Tibial nerve (tissue), 4 donors: ENCODE measurements around the gene CNIH3. TPM values are rescaled to one million over a fixed set of nuclear protein-coding genes. Genes with fewer than 3 reads are reported as not detected.
"Not testable (repeated sequence)": the region's sequence is repeated elsewhere in the genome, so short reads cannot be mapped to it uniquely, and the experiment has no call there.

Source experiments
- DNase-seq, 2 donors: peaks; one replicate each; pipeline ENCODE4 v3.0.0-alpha.2; 2019; ENCODE audit warnings: low spot score in 2 of 2
- H3K27ac ChIP-seq, 4 donors: fragments of 200-600 bp; sonication (generic) in 3 of 4; one replicate each; pipeline ENCODE4 v1.5.1; 2017 to 2019; ENCODE audit warnings: mild to moderate bottlenecking in 1 of 4
- H3K27me3 ChIP-seq, 2 donors: fragments of 200-600 bp; sonication (generic) in 1 of 2; one replicate each; pipeline versions ENCODE4 v1.5.1 to v1.6.0; 2017 to 2019
- H3K36me3 ChIP-seq, 3 donors: fragments of 200-600 bp; sonication (generic); one replicate each; pipeline ENCODE4 v1.5.1; 2018 to 2019
- H3K4me1 ChIP-seq, 4 donors: fragments of 200-600 bp; sonication (generic) in 3 of 4; one replicate each; pipeline ENCODE4 v1.5.1; 2017 to 2019
- H3K4me3 ChIP-seq, 4 donors: fragments of 200-600 bp; sonication (generic) in 3 of 4; one replicate each; pipeline ENCODE4 v1.5.1; 2017 to 2019; ENCODE audit warnings: mild to moderate bottlenecking in 1 of 4, moderate library complexity in 1 of 4
- H3K9me3 ChIP-seq, 4 donors: fragments of 200-600 bp; sonication (generic) in 3 of 4; one replicate each; pipeline ENCODE4 v1.5.1; 2017 to 2019
- CTCF ChIP-seq, 5 experiments: fragments of 200-600 bp in 3 of 5; fragments of 450-650 bp in 2 of 5; sonication (generic) in 3 of 5; IDR thresholded peaks; one replicate each; pipeline ENCODE4 v1.5.1; 2016 to 2019; ENCODE audit warnings: antibody characterized with exemption in 5 of 5, mild to moderate bottlenecking in 3 of 5, moderate library complexity in 2 of 5
- EP300 ChIP-seq, 2 donors: sonication (generic); formaldehyde crosslinking; IDR thresholded peaks; one replicate each; pipeline ENCODE4 v1.6.1; 2017; ENCODE audit warnings: antibody characterized with exemption in 2 of 2, mild to moderate bottlenecking in 1 of 2
- POLR2A ChIP-seq, 2 donors: fragments of 450-650 bp; IDR thresholded peaks; one replicate each; pipeline ENCODE4 v1.6.1; 2017; ENCODE audit warnings: antibody characterized with exemption in 2 of 2, mild to moderate bottlenecking in 2 of 2, moderate library complexity in 2 of 2
- WGBS, 2 donors: methylation state at CpG; one replicate each; pipeline ENCODE4 v1.1.5; 2018; 5-methylcytosine and 5-hydroxymethylcytosine counted together
- total RNA-seq, 4 donors: library from RNA; depleted of rRNA; stranded (reverse); fragments of >200 nt; gene quantifications; one replicate each; pipeline ENCODE4 v1.1.0, GENCODE V29; 2016

CNIH3 gene
- 1 to 10 TPM; 1.8 to 7.6 (median 4.7) TPM for total RNA-seq

- no peaks in the 10 kb centered on the region for H3K36me3 ChIP-seq
- H3K4me1 ChIP-seq, result peaks cover 0 to 28% (median 16%) of the 10 kb centered on the region in 4 donors
- H3K27me3 ChIP-seq, result peaks cover 0 to 49% of the 10 kb centered on the region in 2 donors
- DNase-seq, result no peak
- 0 to 1% methylated on average over 51 to 85 of the region's 91 CpGs for WGBS, 2 donors
- TF ChIP-seq EP300 (IDR thresholded peaks at IDR 0.05) (no peak), CTCF (IDR thresholded peaks at IDR 0.05) (no peak), POLR2A (IDR thresholded peaks at IDR 0.05) (no peak)
- peak within 1 kb of the TSS; percentile 25 to 58 (median 44) for H3K4me3 ChIP-seq
- no peak within 1 kb of the TSS for H3K27ac ChIP-seq
- no peaks in the 10 kb centered on the region for H3K9me3 ChIP-seq
These were observed at the start of gene CNIH3 for GRCh38 chr1:224615861-224616755. Gene CNIH3, plus strand, starts transcription at chr1:224616317. Its CDS starts 858 bp downstream, at chr1:224617175.

- not testable (repeated sequence) for H3K4me3 ChIP-seq, DNase-seq, H3K27ac ChIP-seq, H3K9me3 ChIP-seq, H3K36me3 ChIP-seq, H3K4me1 ChIP-seq, H3K27me3 ChIP-seq
- 82 to 93% methylated on average over 1 of the region's 1 CpG for whole genome bisulfite sequencing, 2 donors
These were observed 49.6 kb upstream of the CNIH3 start for GRCh38 chr1:224566492-224566891.

GRCh38 chr1:224569276-224569675, 46.8 kb upstream of the CNIH3 start:
- Histone ChIP-seq H3K27ac (no peak overlapping the region), H3K27me3 (no peaks in the 10 kb centered on the region), H3K4me3 (no peak overlapping the region), H3K4me1 (no peaks in the 10 kb centered on the region), H3K36me3 (no peaks in the 10 kb centered on the region), H3K9me3 (no peaks in the 10 kb centered on the region)
- DNase-seq, result no peak
- WGBS, 2 donors, result 52 to 63% methylated on average over 6 of the region's 6 CpGs
- TF ChIP-seq EP300 (IDR thresholded peaks at IDR 0.05) (no peak), CTCF (IDR thresholded peaks at IDR 0.05) (no peak), POLR2A (IDR thresholded peaks at IDR 0.05) (no peak)

GRCh38 chr1:224571975-224572374, 44.1 kb upstream of the CNIH3 start:
- not testable (repeated sequence) for H3K4me3 ChIP-seq, H3K27ac ChIP-seq, H3K27me3 ChIP-seq, H3K4me1 ChIP-seq, H3K36me3 ChIP-seq, DNase-seq
- peaks cover 0 to 14% (median 0%) of the 10 kb centered on the region in 4 donors for H3K9me3 ChIP-seq
- 74 to 82% methylated on average over 3 of the region's 3 CpGs for WGBS, 2 donors

GRCh38 chr1:224579526-224579925, 36.6 kb upstream of the CNIH3 start:
- H3K36me3 ChIP-seq, result peaks cover 0 to 15% (median 0%) of the 10 kb centered on the region in 3 donors
- 31 to 46% methylated on average over 1 of the region's 1 CpG for WGBS, 2 donors
- no peak for DNase-seq
- H3K27me3 ChIP-seq, result no peaks in the 10 kb centered on the region
- H3K9me3 ChIP-seq, result peaks cover 0 to 14% (median 0%) of the 10 kb centered on the region in 4 donors
- no peak for TF ChIP-seq POLR2A (IDR thresholded peaks at IDR 0.05)
- TF ChIP-seq CTCF (IDR thresholded peaks at IDR 0.05), result no peak
- no peak for TF ChIP-seq EP300 (IDR thresholded peaks at IDR 0.05)
- no peaks in the 10 kb centered on the region for H3K4me1 ChIP-seq
- H3K27ac ChIP-seq, result no peak overlapping the region
- no peak overlapping the region for H3K4me3 ChIP-seq

GRCh38 chr1:224580006-224580405, 36.1 kb upstream of the CNIH3 start:
- H3K4me3 ChIP-seq, result no peak overlapping the region
- H3K36me3 ChIP-seq, result peaks cover 0 to 10% (median 0%) of the 10 kb centered on the region in 3 donors
- no peak overlapping the region for H3K27ac ChIP-seq
- whole genome bisulfite sequencing, 2 donors, result 85 to 87% methylated on average over 3 of the region's 3 CpGs
- DNase-seq, result no peak
- no peaks in the 10 kb centered on the region for H3K27me3 ChIP-seq
- TF ChIP-seq CTCF (IDR thresholded peaks at IDR 0.05) (no peak), EP300 (IDR thresholded peaks at IDR 0.05) (no peak), POLR2A (IDR thresholded peaks at IDR 0.05) (no peak)
- no peaks in the 10 kb centered on the region for H3K4me1 ChIP-seq
- peaks cover 0 to 14% (median 0%) of the 10 kb centered on the region in 4 donors for H3K9me3 ChIP-seq
